ENCODE measurements around the gene ARHGEF25.

DNA sequence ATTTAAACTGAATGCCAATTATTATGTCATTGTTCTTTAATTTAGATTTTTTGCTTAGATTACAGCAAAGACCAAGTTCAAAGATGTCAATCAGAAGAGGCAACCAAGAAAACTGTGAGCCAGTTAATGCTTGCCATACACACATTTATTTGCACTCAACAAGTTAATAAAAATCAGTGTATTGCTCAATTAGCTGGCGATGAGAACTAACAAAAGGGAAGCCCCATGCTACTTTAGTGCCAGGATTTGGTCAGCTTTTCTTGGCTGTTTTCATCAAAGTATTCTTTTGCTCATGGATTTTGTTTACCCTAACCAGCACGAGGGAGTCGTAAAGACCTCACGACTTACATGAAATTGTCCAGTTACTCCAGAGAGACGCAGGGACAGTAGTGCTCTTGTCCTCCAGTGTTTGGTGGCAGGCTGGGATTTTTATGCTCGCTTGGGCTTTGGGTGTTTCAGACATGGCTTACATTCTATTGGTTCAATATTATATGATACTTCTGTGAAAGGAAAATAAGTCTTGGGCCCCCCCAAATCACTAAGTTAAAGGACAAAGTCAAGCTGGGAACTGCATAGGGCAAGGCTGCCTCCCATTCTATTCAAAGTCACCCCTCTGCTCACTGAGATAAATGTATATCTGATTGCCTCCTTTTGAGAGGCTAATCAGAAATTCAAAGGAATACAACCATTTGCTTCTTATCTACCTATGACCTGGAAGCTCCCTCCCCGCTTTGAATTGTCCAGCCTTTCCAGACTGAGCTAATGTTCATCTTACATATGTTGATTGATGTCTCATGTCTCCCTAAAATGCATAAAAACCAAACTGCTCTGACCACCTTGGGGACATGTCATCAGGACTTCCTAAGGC lies 29.2 kb downstream of the ARHGEF25 start:
- TF ChIP-seq, protein P1, sequence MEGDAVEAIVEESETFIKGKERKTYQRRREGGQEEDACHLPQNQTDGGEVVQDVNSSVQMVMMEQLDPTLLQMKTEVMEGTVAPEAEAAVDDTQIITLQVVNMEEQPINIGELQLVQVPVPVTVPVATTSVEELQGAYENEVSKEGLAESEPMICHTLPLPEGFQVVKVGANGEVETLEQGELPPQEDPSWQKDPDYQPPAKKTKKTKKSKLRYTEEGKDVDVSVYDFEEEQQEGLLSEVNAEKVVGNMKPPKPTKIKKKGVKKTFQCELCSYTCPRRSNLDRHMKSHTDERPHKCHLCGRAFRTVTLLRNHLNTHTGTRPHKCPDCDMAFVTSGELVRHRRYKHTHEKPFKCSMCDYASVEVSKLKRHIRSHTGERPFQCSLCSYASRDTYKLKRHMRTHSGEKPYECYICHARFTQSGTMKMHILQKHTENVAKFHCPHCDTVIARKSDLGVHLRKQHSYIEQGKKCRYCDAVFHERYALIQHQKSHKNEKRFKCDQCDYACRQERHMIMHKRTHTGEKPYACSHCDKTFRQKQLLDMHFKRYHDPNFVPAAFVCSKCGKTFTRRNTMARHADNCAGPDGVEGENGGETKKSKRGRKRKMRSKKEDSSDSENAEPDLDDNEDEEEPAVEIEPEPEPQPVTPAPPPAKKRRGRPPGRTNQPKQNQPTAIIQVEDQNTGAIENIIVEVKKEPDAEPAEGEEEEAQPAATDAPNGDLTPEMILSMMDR (IDR thresholded peaks at IDR 0.05) = no peak
- no peak for TF ChIP-seq POLR2A (IDR thresholded peaks at IDR 0.05)
